Caki2 (cell line): ENCODE measurements around the gene LGALS7B. TPM values are rescaled to one million over a fixed set of nuclear protein-coding genes. Genes with fewer than 3 reads are reported as not detected.
A peak's percentile ranks its signal among the peaks of the same experiment; 100 is the strongest.
"Not testable (repeated sequence)": the region's sequence is repeated elsewhere in the genome, so short reads cannot be mapped to it uniquely, and the experiment has no call there.

Source experiments
- DNase-seq: peaks from one replicate; pipeline ENCODE4 v3.0.0-alpha.2; 2015; ENCODE audit warnings: low read depth
- in situ Hi-C: cut with HindIII; loops from 2 replicates; pipeline ENCODE4 v1.10.0; 2016; ENCODE audit warnings: low sequenced_read_pairs, low pct_unique_long_range_greater_than_20kb, mixed read lengths
- total RNA-seq: library from RNA; depleted of rRNA; stranded (reverse); fragments of >200 nt; shearing (Covaris generic); gene quantifications from 2 replicates; pipeline ENCODE4 v1.2.3, GENCODE V29; 2014; ENCODE audit warnings: low replicate concordance; rRNA removed

LGALS7B gene
- total RNA-seq, result not detected in 2 replicates

- no peak for DNase-seq
- in situ Hi-C loops, result loop anchor here (25.0 kb wide), 1 partner anchor 251 kb away; no protein-coding TSS in a partner anchor
These were observed at the start of gene LGALS7B for GRCh38 chr19:38788478-38789243. Gene LGALS7B, plus strand, starts transcription at chr19:38789200. Its CDS starts 27 bp downstream, at chr19:38789227.

- in situ Hi-C loops, result no loop called here
- DNase-seq, result no peak
These were observed 49.4 kb upstream of the LGALS7B start for GRCh38 chr19:38739440-38740256.

GRCh38 chr19:38740257-38740592, 48.8 kb upstream of the LGALS7B start:
- in situ Hi-C loops, result no loop called here

GRCh38 chr19:38740932-38741331, 48.1 kb upstream of the LGALS7B start:
- in situ Hi-C loops, result no loop called here
- DNase-seq, result no peak

More at GRCh38 chr19:38740257-38740592, 48.8 kb upstream of the LGALS7B start:
- no peak for DNase-seq

- in situ Hi-C loops, result no loop called here
- DNase-seq, result no peak
These were observed 47.3 kb upstream of the LGALS7B start for GRCh38 chr19:38741670-38742069.

GRCh38 chr19:38742296-38742695, 46.7 kb upstream of the LGALS7B start:
- in situ Hi-C loops, result no loop called here

GRCh38 chr19:38742906-38743305, 46.1 kb upstream of the LGALS7B start:
- no peak for DNase-seq
- in situ Hi-C loops, result no loop called here

More at GRCh38 chr19:38742296-38742695, 46.7 kb upstream of the LGALS7B start:
- no peak for DNase-seq

- no peak for DNase-seq
- in situ Hi-C loops, result no loop called here
These were observed 45.4 kb upstream of the LGALS7B start for GRCh38 chr19:38743394-38744297.

- DNase-seq, result no peak
- in situ Hi-C loops, result no loop called here
These were observed 44.7 kb upstream of the LGALS7B start, which contains the start of gene CAPN12 for GRCh38 chr19:38744298-38744681. Gene CAPN12, minus strand, starts transcription at chr19:38744474. Its CDS starts 309 bp downstream, at chr19:38744165.

- no peak for DNase-seq
These were observed 44.1 kb upstream of the LGALS7B start for GRCh38 chr19:38744874-38745273.

GRCh38 chr19:38745316-38745715, 43.7 kb upstream of the LGALS7B start:
- DNase-seq, result no peak
- in situ Hi-C loops, result no loop called here

More at GRCh38 chr19:38744874-38745273, 44.1 kb upstream of the LGALS7B start:
- in situ Hi-C loops, result no loop called here

GRCh38 chr19:38753783-38754182, 35.2 kb upstream of the LGALS7B start:
- in situ Hi-C loops, result not testable (repeated sequence)

GRCh38 chr19:38754196-38754595, 34.8 kb upstream of the LGALS7B start:
- in situ Hi-C loops, DNase-seq: not testable (repeated sequence)

More at GRCh38 chr19:38753783-38754182, 35.2 kb upstream of the LGALS7B start:
- not testable (repeated sequence) for DNase-seq

GRCh38 chr19:38759590-38760003, 29.4 kb upstream of the LGALS7B start:
- in situ Hi-C loops, result no loop called here
- DNase-seq, result no peak

- DNase-seq, in situ Hi-C loops: not testable (repeated sequence)
These were observed 28.0 kb upstream of the LGALS7B start for GRCh38 chr19:38760805-38761517.

- DNase-seq, in situ Hi-C loops: not testable (repeated sequence)
These were observed 27.1 kb upstream of the LGALS7B start for GRCh38 chr19:38761884-38762389.

GRCh38 chr19:38763795-38764220, 25.2 kb upstream of the LGALS7B start:
- in situ Hi-C loops, result no loop called here
- peak; percentile 95 for DNase-seq
